Spleen (tissue), 7 donors: ENCODE measurements around the gene ARFGEF2.

ENCODE experiments used
- POLR2AphosphoS5 ChIP-seq, 3 donors: sonication (generic); formaldehyde crosslinking; IDR thresholded peaks; one replicate each; pipeline ENCODE4 v1.5.1; 2017; ENCODE audit warnings: antibody characterized with exemption in 3 of 3
- TF ChIP-seq, protein P1 (sequence below), 11 experiments: fragments of 200-600 bp in 7 of 11; fragments of 450-650 bp in 4 of 11; sonication (generic) in 4 of 11; IDR thresholded peaks in 8 of 11; conservative IDR thresholded peaks in 3 of 11; 1 replicate in 7 of 11; 2 replicates in 4 of 11; pipeline versions ENCODE4 v1.4.0 to v1.8.0; 2016 to 2021; ENCODE audit warnings: antibody characterized with exemption in 11 of 11, inconsistent platforms in 4 of 11, mild to moderate bottlenecking in 1 of 11
- donor health status: DM: no; HTN: no; CAD: no; lungs with moderate emphysema.
- donor health status: DM: no; HTN: no; CAD: no.
- donor health status: DM: no; HTN: no; CAD: no.

DNA sequence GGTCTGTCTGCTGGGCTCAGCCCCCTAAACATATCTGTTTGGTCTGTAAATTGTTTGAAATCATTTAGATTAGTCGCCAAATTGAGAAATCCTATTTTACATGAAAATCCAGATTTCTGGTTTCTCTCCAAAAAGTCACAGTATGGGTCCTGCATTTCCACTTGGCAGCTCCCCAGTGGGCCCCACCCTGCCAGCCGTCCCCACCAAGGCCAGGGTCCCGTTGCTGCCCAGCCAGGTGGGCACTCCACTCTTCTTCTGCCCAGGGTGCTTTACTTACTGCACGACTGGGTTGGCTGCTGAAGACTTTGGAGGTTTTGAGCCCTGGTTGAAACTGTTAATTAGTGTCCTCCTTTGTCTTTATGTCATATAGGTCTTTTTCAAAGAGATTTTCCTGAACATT is 50.4 kb downstream of the ARFGEF2 start:
- TF ChIP-seq, protein P1, sequence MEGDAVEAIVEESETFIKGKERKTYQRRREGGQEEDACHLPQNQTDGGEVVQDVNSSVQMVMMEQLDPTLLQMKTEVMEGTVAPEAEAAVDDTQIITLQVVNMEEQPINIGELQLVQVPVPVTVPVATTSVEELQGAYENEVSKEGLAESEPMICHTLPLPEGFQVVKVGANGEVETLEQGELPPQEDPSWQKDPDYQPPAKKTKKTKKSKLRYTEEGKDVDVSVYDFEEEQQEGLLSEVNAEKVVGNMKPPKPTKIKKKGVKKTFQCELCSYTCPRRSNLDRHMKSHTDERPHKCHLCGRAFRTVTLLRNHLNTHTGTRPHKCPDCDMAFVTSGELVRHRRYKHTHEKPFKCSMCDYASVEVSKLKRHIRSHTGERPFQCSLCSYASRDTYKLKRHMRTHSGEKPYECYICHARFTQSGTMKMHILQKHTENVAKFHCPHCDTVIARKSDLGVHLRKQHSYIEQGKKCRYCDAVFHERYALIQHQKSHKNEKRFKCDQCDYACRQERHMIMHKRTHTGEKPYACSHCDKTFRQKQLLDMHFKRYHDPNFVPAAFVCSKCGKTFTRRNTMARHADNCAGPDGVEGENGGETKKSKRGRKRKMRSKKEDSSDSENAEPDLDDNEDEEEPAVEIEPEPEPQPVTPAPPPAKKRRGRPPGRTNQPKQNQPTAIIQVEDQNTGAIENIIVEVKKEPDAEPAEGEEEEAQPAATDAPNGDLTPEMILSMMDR (IDR thresholded peaks at IDR 0.05 in 8 of 11, conservative IDR thresholded peaks at IDR 0.05 in 3 of 11) = no peak
- peak in 1 of 3 donors; percentile 35 for TF ChIP-seq POLR2AphosphoS5 (IDR thresholded peaks at IDR 0.05)
